Tibial nerve (tissue), 4 donors: ENCODE data around the gene ERH.

Source experiments
- CTCF ChIP-seq, 5 experiments: fragments of 200-600 bp in 3 of 5; fragments of 450-650 bp in 2 of 5; sonication (generic) in 3 of 5; IDR thresholded peaks; one replicate each; pipeline ENCODE4 v1.5.1; 2016 to 2019; ENCODE audit warnings: antibody characterized with exemption in 5 of 5, mild to moderate bottlenecking in 3 of 5, moderate library complexity in 2 of 5
- EP300 ChIP-seq, 2 donors: sonication (generic); formaldehyde crosslinking; IDR thresholded peaks; one replicate each; pipeline ENCODE4 v1.6.1; 2017; ENCODE audit warnings: antibody characterized with exemption in 2 of 2, mild to moderate bottlenecking in 1 of 2

DNA sequence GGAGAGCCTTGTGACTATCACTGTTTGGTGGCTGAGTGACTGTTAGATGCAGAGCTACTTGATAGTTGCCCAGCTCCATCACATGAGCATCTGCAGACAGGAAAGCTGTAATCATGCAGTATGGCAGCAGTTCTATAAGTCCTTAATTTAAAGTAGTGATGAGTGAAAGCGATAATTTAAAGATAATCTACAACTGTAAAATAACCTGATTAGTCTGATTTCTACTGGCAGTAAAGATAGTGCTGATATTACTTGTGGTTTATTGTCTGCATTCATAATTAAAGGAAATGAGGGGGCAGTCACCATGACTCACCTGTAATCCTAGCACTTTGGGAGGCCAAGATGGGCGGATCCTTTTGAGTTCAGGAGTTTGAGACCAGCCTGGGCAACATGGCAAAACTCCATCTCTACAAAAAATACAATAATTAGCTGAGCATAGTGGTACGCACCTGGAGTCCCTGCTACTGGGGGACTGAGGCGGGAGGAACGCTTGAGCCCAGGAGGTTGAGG lies 45.3 kb upstream of the ERH start:
- TF ChIP-seq CTCF (IDR thresholded peaks at IDR 0.05): no peak
- no peak for TF ChIP-seq EP300 (IDR thresholded peaks at IDR 0.05)
